ENCODE results near the gene TSPAN3.
A peak's percentile ranks its signal among the peaks of the same experiment; 100 is the strongest.

The TSPAN3 gene

DNA sequence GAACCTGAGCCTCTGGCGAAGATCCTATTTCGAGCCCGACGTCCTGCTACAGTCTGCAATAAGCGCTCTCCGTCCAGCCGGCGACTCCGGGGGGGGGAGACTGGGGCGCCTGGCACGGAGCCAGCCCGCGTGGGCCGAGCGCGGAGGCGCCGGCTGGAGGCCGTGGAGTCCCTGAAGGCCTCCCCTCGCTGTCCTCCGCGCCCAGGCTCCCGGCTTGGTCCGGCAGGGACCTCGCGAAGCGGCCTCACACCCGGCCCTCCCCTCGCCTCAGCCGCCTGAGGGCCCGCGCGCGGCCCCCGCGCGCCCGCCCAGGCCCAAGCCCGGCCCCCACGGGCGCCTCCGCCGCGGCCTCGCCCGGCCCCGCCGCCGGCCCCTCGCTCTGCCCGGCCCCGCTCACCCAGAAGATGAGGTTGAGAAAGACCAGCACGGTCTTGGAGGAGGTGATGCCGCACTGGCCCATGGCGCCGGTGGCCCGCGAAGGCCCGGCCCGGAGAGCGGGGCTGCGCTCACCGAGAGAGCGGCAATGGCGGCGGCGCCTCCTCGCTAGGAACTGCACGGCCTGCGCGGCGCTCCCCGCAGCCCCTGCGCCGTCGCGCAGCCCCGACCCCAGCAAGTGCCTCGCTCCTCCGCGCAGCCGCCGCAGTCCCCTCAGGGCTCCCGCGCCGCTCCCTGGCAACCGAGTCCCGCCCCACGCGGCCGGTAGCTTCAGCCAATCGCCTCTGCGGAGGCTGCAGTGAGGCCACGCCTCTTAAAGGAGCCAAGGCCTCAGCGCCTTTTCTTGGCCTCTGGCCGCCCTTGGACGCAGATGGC, at the start of gene TSPAN3:
Gene TSPAN3, minus strand, starts transcription at position 615 of the 810 bp plus-strand sequence. Its CDS starts 155 bp downstream, at position 460.
- peak; percentile 93 for DNase-seq (ENCODE audit: low spot score)

DNA sequence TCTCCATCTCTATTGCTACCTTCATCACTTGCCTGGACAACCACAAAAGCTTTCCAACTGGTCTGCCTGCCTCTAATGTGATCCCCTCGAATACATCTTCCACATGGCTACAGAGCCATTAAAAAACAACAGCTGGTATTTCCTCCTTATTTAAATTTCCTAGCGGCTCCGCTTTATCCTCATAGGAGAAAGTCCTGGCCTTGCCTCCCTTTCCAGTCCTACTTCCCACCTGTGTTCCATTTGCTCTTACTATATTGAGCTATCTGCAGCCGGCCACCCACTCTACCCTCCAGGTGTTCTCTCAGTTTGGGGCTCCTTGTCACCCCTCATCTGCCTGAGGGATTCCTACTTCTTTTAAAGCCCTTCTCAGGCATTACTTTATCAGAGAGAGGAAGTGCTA, 49.7 kb upstream of the TSPAN3 start:
- no peak for DNase-seq (ENCODE audit: low spot score)

DNA sequence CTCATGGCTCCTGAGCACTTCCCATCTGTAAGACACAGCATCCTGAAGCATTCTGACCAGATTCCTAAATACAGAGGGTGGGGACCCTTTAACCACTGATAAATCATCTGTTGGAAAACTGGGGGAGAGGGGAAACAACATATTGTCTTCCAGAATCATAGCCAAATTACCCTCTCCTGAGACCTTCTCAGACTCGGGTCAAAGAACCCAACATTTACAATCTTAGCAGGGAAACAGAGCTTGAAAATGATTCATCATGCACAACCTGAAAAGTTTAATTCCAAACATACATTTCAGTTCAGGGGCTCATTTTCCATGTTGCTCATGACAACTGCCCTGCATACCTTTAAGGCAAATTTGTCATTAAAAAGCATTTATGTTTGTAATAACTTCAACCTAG, 48.5 kb upstream of the TSPAN3 start:
- DNase-seq (ENCODE audit: low spot score), result no peak

DNA sequence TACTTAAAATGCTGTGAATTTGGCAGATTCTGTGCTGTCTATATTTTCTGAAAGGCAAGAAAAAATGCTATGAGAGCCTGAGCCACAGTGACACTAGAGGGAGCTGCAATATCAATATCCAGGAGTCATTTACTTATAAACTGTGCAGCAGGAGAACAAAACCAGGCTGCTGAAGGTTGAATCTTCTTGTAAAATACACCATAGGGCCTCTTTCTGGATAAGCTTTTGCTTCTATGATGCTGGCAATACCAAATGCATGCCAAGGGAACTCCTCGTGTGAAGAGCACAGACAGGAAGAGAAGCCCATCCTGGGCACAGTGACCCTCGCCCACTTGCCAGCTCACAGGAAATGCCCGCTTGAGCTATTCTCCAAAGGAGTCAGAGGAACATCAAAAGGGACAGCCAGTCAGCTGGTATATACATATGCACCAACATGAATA, 48.0 kb upstream of the TSPAN3 start:
- peak; percentile 50 for DNase-seq (ENCODE audit: low spot score)

DNA sequence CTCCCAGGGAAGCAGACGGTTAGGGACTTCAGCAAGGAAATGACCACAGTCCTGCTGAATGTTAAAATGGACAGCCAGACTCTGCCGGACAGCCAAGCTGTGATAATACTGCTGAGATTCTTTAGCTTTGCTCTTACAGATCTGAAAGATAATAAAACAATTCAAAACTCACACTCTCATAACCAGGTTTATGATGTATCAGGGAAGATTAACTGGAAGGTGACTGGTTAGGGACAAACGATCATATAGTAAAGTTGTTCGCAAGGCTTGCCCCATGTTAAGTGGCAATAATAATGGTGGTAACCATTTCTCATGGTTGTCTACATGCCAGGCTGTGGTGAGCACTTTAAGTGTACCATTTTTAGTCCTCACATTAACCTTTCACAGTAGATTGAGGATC, 44.3 kb upstream of the TSPAN3 start:
- DNase-seq (ENCODE audit: low spot score), result no peak

DNA sequence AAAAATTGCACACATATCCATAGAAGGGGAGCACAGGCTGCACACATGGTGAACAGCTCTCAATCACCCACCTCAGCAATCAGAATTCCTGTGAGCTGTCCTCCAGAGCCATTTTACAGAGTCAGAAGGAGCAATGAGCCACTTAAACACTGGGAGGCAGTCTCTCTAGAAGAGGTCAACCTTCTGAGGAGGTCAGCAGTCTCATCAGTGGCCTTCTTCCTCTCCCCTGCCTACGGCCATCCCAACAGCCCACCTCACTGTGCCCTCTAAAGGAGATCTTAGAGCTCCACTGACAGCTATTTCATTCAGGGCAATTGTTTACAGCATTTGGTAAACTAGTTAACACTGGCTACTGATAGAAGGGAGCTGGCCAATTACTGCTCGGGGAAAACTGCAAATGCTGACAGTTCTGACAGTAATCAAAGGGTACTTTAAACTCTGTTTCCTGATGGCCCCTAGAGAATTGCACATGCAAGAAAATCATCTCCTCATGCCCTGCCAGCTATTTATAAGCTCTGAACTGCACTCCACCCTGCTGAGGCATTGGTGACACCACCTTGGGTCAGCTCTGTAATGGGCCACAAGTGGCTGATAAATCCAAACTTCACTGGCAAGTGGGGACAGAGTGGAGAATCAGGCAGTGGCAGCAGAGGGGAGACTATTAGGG, 42.1 kb upstream of the TSPAN3 start:
- no peak for DNase-seq (ENCODE audit: low spot score)

DNA sequence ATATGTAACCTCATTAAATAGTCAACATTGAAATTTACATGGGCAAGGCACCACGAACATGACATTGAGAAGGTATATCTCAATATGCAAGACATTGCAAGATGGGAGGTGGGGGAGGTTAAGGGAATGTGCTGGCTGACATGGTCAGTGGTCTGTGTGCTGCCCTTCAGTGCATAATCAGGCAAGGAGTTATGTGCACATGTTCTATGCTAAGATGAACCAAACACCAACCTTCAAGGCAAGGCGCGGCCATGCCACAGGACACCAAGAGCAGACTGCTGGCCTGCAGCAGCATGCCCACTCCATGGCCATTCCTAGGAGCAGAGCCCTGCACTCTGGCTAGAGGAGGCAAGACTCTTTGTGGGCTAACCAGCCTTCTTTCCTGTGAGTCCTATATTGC, 40.9 kb upstream of the TSPAN3 start:
- no peak for DNase-seq (ENCODE audit: low spot score)

DNA sequence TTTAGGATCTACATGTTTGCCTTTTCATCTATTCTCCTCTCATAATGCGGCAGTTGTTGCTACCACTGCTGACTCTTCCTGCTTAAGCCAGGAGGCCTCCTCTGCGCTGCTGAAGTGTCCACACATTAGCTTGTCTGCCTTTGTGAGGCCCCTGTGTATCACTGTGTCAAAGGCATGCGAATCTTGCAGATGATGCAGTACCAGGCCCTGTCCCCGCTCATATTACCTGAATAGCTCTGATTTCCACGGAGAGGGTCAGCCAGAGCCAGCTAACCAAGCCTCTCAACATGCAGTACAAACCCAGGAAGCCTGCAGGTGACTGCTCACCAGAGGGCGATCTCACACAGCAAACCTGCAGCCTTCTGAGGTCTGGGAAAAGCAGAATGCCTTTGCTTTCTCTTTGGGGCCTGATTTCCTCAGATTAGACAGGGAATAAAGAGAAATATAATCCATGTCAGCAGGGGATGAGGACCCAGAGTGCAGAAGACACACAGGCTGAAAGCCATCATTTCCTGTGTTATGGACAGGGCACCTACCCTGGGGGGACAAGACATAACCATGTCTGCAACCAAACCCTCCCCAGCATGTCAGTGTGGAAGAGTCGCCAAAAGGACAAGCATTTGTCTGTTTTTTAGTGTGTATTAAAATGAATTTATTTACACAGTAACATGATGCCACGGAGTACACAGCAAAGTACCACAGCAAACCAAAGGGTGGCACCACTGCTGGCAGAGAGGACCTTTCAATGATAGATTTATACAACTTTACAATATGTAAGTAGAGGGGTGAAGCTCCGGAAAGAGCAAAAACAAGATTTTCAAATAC, 36.8 kb upstream of the TSPAN3 start:
- peak; percentile 10 for DNase-seq (ENCODE audit: low spot score)

DNA sequence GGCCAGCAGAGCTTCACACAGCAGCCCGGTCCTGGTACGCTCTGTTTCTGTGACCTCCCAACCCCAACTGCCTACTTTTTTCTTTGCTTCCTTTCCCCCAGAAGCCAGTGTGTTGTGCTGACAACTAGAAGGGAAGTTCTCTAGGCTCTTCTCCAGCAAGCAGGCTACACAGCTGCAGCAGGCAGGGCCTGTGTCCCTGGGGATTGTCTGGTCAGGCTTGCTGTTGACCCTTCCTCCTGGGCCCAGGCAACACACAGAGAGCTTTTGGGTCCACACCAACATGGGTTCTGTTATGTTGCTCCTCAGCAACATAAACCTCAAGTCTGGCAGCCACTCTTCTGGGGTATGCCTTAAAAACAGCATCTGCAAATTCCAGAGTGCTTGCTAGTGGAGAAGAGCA, 36.2 kb upstream of the TSPAN3 start:
- DNase-seq (ENCODE audit: low spot score), result no peak

DNA sequence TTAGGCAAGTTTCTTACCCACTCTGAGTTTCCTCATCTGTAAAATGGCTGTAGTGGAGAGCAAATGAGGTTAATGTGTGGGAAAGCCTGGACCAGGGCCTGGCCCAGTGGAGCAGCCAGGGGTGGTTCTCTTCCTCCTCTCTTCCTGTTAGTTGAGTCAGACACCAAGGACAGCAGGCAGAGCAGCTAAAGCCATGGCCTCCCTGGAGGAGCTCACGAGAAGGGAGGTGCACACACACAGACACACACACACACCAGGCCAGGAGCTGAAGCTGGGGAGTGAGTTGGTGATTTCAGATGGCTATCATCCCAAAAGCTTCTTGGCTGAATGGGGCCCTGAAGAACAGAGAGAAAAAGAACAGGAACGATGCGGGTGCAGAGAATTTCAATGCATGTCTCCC, 33.2 kb upstream of the TSPAN3 start:
- DNase-seq (ENCODE audit: low spot score), result no peak

DNA sequence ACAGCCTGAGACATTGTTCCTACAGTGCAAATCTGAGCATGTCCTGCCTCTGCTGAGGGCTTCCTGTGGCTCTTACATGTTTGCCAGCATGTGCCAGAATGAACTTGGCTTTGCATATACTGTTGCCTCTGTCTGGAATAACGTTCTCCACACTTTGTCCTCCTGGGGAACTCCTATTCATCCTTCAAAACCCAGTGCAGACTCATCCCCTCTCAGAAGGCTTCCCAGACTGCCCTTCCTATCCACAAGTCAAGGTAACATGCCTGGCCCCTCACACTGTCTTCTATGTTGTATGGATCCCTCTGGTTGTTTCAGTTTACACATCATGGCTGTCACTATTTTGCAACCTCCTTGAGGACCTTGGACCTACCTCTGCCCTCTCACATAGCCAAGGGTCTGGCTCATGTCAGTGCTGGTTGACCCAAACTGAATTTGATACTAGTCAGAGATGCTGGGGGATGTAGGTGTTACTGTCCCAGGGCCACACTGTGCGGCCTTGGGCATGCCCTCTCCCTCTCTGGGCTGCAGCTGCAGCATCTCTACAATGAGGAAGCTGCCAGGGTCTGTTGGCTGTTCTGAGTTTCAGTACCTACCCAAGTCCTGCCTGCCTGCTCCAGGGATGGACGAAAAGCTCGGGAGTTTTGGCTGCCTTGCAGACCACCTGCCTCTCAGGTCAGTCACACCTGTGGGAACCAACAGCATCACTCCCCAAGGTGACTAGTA, 29.0 kb upstream of the TSPAN3 start:
- DNase-seq (ENCODE audit: low spot score), result no peak

DNA sequence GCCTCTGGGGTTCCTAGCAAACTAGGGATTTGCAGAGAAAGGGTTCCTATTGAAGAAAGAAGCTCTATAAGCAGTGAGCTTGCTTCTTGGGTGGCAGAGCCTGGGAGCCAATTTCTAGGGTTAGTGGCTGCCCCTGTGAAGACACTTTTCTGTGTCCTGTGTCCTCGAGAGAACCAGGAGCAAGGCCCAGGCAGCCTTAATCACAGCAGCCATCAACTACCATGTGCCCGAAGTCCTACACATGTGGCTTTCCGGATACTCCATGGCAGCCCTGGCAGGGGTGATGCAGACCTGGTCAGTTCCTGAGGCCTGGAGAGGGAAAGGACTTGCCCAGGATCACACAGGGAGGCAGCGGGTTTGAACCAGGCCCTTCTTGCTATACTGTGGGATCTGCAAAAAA, 27.7 kb upstream of the TSPAN3 start:
- DNase-seq (ENCODE audit: low spot score), result no peak

DNA sequence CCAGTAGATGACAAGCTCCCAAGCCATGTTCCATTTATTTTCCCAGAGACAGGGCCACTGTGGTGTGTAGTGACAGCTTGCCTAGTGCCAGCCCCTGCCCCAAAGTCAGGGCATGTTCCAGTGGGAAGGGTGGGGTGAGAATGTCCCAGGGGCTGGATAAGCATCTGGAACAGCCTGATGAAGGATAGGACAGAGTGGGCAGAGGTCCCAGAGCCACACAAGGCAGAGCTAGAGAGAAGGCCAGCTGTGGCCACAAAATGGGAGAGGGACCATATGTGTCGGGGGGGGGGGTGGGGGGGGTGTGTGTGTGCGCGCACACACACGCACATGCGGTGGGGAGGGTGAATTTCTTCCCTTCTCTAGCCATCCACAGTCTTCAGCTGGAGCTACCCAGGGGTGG, 27.0 kb upstream of the TSPAN3 start:
- no peak for DNase-seq (ENCODE audit: low spot score)

DNA sequence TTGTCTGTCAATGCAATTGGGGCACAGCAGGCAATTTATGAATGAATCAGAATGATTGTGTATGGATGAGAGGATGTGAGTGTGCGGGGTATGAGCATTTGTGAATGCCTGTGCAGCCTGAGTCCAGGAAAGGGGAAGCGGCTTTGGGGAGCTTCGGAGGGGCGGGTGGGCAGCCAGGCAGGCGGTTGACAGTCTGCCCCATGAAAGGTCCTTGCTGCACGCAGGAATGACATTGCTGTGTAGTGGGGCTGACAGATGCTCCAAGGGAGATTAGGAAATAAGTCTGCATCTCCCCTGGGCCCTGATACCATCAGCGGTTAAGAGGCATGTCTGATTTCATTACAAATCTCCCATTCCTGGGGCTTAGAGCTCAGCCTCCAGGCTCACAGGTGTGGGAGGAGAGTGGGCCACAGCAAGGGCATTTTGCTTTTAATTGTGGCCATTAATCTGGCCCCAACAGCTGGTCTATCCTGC, 26.4 kb upstream of the TSPAN3 start:
- no peak for DNase-seq (ENCODE audit: low spot score)

DNA sequence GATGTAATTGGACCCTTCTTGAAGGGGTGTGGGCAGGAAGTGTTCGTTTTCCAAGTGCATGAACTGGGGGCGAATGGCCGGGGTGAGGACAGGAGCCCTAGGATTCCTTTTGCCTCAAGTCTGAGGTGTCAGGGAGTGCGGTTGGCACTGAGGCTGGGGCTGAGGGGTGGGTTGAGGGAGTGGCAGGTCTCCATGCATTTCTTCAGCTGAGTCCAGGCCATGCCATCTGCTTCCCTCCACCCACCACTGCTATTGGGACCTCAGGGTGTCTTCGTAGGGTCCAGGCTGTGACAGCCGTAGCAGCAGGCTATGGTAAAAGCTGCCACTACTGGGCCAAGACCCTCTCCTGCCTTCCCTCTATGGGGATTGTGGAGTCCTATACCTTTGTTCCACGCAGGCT, 25.6 kb upstream of the TSPAN3 start:
- DNase-seq (ENCODE audit: low spot score), result no peak

DNA sequence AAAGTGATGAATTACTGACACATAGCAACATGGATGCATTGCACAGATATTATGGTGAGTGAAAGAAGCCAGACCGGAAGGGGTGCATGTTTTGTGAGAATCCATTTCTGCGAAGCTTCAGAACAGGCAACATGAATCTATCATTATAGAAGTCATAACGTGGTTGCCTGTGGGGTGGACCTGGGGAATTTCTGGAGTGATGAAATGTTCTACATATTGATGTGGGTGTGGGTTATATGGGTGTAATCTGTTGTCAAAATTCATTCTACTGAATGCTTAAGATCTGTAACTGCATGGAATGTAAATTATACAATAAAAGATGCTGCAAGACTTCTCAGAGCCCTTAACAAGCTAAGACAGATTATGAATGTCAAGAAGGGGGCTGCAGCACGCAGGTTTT, 25.2 kb upstream of the TSPAN3 start:
- DNase-seq (ENCODE audit: low spot score), result no peak

DNA sequence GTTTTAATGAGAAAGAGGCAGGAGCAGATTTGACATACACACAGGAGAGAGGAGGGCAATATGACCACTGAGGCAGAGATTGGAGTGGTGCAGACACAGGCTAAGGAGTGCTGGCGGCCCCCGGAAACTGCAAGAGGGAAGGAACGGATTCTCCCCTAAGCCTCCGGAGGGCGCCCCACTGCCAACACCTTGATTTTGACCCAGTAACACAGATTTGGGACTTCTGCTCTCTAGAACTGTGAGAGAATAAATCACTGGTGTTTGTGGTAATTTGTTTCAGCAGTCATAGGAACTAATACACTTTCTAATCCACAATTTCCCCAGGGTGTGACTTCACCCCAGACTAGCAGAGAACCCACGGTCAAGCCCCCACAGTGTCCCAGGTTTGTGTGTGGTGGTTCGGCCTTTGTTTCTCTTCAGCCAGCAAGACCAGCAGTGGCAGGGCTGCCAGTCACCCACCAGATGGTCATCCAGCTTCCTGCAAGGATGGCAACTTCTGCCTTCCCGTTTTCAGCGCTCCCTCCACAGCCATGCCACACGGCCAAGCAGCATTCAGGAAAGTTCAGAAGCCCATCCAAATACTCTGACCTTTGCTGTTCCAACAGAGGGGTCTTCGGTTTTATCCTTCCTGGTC, 23.6 kb upstream of the TSPAN3 start:
- DNase-seq (ENCODE audit: low spot score), result no peak

DNA sequence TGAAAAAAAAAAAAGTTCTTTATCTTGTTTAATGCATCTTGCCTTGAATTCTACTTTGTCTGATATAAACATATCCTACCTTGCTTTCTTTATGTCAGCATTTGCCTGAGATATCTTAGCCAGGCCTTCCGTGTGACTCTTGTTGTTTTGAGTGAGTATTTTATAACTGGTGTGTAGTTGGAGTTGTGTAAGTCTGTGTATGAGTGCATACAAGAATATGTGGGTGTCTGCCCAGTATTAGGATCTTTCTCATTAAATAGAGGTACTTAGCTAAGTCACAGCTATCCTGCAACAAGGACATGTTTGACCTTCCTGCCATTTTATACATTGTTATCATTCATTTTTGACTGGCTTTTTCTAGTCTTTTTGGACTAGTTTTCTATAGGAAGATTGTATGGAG, 22.5 kb upstream of the TSPAN3 start:
- no peak for DNase-seq (ENCODE audit: low spot score)

DNA sequence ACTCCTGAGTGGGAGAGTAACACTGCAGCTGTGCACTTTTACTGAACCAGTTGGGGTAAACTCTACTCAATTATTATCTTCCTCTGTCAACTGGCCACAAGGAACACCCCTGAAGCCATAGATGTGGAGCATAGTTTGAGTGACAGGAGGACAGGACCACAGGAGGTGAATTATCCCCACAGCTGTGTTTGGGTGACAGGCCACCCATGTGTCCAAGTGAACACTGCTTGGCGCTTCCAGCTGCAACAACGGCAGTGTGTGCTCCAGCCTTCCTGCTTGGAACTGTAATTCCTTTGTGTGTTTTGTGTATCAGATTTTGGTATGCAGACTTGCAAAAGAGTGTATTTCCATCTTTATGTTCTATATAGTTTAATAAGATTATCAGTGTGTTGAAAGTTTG, 20.2 kb upstream of the TSPAN3 start:
- no peak for DNase-seq (ENCODE audit: low spot score)

DNA sequence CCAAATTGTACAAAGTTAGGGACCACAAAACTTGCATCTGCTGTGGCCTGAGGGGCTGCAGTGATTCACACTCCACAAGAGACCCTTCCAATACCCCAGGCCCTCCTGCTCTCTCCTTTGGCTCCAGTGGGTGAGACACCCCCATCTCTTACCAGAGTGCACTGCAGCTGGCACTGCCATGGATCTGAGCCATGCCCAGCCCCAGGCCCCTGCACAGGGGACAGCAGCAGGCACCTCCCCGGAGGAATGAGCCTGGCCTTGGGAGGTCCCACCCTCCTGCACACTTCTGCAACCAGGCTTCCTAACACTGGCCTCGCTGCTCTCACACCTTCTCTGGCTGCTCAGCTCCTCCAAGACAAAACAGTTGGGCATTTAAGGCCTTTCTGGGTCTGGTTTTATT, 16.3 kb upstream of the TSPAN3 start:
- no peak for DNase-seq (ENCODE audit: low spot score)

DNA sequence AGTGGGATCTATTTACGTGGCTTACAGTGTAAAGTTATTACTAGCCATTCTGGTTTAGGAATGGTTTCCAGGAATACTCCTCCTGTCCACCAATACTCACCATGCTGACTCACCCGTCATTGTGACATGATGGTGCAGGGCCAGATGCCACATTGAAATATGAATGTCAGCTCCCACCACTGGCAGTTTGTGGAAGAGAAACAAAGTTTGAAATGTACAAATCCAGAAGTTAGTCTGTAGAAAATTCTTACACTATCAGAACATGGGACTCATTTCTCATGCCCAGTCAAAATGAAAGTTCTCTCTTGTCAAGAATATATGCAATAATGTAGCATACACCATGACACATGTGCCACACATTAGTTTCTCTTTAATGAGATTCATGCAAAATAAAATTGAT, 14.4 kb upstream of the TSPAN3 start:
- DNase-seq (ENCODE audit: low spot score), result no peak

DNA sequence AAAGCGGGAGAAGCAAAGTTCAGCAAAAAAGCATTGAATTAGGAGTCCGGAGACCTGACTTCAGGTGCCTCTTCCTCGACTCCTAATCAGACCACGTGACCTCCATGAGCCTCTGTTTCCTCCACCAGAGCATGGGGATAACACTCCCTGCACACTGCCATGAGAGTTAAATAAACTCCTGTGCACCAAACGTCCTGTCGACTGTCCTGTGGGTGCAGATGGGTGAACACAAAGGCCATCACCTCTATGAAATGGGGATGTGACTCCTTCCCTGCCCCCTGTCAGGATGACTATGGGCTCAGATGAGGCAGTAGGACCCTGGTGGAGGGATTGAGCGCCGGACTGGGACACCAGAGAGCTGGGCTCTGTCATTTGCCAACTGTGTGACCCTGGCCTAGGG, 13.5 kb upstream of the TSPAN3 start:
- DNase-seq (ENCODE audit: low spot score), result no peak
